Colon (tissue), 2 donors: Measurements from ENCODE around the gene TTF2.

Experiments used
- FAIRE-seq: peaks from 2 replicates; lab custom pipeline; 2012; peaks lifted over from hg19 to GRCh38; lab: Jason Lieb, UNC
- donor health status: control.
- donor health status: control.

TTF2 gene

DNA sequence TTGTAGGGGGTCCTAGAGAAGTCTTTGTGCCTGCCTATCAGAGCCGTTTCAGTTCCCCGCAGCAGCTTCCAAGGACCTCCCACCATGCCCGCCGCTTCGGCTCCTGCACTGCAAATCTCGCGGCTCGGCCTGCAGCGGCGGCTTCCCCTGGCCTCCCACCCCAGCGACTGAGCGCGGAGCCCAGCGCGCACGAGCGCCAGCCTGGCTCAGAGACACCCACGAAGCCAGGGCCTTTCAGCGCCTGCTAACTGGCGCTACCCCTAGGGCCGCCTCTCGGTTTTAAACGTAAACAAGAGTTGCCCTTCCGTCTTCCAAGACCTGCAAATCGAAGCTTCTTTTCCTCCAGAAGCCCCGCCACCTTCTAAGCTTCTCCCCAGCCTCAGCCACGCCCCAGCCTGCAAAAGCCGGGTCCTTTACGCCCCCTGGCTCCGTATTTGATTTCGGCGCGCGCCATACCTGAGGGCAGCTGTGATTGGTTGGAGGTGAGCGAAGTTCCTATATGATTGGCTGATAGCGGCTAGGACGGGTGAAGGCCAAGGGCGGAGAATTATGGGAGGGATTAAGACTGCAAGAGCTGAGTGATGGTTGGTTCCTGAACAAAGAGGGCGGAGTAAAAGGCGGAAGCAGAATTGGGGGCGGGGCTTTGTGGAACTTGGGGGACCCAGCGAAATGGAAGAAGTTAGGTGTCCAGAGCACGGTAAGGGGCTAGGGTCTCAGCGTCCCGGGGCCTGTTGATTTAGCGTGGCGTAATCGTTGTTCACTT is at the start of gene TTF2:
TSS of gene TTF2 (plus strand) at position 649 of the 763 bp plus-strand sequence. CDS start at position 670, 21 bp downstream.
- FAIRE-seq, result peak; percentile 80

DNA sequence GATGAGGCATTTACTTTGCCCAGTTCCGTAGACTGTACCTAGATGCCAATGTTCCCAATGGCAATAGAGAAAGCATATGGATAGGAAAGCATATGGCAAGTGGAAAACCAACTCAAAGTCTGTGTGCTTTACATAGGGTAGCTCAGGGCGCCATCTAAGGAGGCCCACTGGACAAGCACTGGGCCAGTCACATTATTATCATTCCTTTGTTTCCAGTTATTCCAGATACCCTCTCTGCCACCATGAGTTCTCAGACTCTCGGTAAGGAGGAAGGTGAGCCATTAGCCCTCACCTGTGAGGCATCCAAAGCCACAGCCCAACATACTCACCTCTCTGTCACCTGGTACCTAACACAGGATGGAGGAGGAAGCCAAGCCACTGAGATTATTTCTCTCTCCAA is 48.8 kb upstream of the TTF2 start:
- no peak for FAIRE-seq

DNA sequence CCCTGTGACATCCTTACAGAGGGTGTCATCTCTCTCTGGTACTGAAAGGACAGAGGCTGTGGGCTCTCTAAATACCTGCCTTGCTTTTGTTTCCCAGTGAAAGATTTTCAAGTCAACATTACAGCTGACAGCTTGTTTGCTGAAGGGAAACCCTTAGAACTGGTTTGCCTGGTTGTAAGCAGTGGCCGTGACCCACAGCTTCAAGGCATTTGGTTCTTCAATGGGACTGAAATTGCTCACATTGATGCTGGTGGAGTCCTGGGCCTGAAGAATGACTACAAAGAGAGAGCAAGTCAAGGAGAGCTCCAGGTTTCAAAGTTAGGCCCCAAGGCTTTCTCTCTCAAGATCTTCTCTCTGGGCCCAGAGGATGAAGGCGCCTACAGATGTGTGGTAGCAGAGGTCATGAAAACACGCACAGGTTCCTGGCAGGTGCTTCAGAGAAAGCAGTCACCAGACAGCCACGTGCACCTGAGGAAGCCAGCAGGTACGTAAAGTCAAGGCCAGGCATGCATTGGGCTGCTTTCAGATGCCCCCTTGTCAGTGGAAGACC is 46.7 kb upstream of the TTF2 start:
- no peak for FAIRE-seq

DNA sequence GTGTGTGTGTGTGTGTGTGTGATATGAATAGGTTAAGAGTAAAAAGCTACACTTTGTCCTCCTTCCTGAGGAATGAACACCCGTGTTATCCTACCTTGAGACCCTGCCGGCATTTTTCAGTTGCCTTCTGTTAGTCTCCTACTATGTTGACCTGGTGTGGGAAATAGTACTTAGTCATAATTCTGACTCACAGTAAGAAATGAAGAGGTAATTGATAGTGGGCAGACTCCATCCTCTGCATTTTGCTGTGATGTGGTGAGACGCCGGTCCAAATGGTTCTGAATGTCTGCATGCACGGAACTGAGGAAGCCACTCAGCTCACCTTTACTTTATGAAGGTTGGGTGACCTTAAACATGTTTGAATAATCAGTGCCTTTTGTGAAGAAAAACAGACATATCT is 45.9 kb upstream of the TTF2 start:
- FAIRE-seq, result no peak

DNA sequence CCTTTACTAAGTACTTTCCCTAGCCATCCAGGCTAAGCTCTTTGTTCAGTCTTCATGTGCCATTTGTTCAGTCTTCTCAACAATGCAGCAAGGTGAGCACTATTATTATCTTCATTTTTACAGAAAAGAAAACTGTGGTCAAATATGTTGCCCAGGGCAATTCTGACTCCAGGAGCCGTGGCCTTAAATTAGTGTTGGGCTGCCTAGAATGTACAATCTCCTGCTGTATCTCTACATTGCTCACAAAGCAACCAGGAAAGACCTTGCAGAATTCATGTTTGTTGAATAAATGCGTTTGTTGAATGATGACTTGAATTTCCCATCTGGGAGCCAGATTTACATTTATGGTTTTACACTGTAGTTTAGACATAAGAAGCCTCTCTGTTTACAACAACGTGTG is 44.4 kb upstream of the TTF2 start:
- FAIRE-seq, result no peak

DNA sequence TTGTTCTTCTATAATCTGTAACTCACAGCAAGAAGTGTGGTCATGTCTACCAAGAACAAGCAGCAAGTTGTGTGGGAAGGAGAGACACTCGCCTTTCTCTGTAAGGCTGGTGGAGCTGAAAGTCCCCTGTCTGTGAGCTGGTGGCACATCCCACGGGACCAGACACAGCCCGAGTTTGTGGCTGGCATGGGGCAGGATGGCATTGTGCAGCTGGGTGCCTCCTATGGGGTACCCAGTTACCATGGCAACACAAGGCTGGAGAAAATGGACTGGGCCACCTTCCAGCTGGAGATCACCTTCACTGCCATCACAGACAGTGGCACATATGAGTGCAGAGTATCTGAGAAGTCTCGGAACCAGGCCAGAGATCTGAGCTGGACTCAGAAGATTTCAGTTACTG is 43.1 kb upstream of the TTF2 start:
- no peak for FAIRE-seq

DNA sequence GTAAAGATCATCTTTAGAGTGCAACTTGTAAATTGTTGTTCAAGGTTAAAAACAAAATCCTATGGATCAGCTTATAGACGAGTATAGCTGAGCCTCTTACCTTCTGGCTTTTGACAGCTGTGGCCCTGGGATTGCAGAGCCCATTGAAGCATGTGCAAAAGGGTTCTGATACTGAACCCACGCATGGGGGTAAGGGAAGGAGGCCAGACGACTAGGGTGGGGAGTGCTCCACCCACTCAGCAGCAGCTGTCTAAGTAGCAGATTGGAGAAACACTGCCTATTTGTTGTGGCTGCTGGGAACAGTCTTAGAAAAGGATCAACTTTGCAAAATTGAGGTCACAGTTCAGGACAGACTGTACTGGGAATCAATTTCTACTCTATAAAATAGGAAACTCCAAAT is 42.5 kb upstream of the TTF2 start:
- no peak for FAIRE-seq

DNA sequence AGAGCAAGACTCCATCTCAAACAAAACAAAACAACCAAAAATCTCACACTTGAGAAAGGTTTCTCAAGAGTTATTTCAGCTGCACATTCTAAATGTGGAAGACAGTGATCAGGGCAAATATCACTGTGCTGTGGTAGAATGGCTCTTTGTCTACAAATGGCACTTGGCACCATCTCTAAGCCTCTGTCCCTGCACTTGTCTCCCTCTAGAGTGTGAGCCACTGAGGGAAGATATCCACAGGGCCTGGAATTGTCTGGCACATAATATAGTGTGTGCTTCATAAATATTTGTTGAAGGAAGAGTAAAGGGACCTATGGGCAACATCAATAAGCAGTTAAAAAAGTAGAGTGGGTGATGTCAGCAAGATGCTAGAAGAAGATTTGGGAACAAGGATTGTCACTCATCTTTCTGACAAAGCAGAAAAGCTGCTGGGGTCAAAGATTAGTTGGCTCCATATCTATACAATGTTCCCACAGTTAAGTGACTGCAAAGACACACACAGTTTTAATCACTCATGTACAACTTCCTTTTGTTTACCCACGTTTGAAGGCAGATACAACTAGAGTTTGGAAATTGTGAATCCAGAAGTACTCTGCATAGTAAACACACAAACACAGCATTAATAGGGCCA is 39.5 kb upstream of the TTF2 start:
- no peak for FAIRE-seq

DNA sequence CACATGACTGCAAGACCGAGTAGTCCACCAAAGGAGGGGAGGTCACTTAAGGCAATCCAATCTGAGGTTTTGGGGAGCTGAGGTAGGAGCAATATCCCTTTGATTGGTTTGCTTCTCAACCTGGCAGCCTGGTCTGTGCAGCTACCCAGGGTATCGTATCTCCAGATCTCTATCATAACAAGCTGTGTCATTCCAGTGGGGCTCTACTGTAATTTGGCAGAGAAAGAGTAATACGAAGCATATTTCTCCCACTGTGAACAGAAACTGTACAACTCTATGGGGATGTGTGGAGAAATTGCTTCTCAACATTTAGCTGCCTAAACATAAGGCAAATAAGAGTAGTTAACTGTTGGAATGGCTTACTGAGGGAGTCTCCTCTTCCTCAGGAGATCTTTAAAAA is 38.0 kb upstream of the TTF2 start:
- FAIRE-seq, result no peak

DNA sequence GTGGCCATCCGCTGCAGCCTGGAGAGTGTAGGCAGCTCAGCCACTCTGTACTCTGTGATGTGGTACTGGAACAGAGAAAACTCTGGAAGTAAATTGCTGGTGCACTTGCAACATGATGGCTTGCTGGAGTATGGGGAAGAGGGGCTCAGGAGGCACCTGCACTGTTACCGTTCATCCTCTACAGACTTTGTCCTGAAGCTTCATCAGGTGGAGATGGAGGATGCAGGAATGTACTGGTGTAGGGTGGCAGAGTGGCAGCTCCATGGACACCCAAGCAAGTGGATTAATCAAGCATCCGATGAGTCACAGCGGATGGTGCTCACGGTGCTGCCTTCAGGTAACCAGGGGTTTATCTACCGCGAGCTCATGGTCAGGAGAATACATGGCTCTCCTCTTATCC is 34.6 kb upstream of the TTF2 start:
- no peak for FAIRE-seq

DNA sequence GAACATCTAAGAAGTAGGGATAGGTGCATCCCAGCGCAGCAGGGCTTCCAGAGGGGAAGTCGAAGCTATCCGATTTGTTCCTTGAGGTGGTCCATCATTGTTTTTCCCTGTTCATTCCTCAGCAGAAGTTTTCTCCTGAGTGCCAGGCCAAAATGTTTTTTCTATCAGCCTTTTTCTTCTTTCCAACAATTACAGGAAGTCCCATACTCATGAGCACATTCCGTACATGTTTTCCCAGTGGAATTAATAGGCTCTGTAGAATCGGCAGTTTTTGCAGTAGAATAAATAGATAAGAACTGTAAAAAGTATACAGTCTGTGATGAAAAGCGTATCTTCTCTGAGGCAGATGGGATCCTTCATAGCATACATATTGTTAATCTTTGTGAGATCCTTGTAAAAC is 33.8 kb upstream of the TTF2 start:
- no peak for FAIRE-seq

DNA sequence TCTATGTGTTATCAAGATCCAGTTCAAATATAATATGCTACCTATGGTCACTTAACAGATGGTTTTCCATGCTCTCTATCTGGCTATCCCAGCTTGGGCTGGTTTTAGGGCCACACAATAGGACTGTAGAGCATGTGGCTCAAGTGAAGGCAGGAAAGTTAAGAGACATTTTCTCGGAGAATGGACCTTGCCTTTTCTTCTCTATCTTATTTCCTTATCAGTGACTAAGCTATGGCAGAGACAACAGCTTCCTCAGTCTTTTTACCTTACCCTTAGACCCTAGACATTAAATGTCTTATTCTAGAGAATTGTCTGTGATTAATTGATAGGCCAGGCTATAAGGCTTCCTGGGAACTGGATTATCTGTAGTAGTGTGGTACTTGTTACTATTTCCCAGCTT is 30.4 kb upstream of the TTF2 start:
- FAIRE-seq, result no peak

DNA sequence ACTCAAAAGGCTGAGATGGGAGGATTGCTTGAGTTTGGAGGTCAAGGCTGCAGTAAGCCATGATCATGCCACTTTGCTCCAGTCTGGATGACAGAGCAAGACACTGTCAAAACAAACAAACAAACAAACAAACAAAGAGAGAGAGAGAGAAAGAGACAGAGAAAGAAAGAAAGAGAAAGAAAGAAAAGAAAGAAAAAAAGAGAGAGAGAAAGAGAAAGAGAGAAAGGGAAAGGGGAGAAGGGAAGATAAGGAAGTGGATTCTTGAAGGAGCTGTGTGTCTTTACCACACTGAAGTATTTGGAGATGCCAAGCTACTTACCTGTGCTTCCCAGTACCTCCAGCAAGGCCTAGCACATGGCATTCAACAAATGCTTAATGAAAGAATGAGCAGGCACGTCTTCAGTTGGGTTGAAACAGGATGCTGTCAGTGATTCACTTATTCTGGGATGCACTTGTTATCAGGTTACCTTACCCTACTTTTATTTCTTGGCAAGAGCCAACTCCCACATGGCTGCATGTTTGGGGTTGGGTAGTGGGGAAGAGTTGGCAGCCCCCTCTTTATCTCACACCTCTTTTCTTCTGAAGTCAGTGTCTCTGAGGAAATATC is 29.8 kb upstream of the TTF2 start:
- no peak for FAIRE-seq

DNA sequence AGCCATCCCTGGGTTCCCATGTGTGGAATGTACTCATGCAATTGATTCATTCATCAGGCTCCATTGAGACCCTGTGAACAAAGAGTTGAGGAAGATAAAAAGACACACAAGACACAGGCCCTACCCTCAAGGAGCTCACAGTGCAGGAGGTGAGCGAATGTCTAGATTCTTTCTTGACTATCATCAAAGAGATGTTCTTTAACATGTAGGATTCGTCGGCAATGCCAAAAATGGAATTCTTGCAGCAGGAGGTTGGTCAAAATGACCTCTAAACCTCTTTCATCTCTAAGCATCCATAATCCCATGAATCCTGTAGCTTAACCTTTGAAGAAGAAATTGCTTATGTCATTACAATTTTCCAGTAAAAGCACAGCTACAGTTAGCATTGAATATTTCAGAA is 27.9 kb upstream of the TTF2 start:
- FAIRE-seq, result no peak

DNA sequence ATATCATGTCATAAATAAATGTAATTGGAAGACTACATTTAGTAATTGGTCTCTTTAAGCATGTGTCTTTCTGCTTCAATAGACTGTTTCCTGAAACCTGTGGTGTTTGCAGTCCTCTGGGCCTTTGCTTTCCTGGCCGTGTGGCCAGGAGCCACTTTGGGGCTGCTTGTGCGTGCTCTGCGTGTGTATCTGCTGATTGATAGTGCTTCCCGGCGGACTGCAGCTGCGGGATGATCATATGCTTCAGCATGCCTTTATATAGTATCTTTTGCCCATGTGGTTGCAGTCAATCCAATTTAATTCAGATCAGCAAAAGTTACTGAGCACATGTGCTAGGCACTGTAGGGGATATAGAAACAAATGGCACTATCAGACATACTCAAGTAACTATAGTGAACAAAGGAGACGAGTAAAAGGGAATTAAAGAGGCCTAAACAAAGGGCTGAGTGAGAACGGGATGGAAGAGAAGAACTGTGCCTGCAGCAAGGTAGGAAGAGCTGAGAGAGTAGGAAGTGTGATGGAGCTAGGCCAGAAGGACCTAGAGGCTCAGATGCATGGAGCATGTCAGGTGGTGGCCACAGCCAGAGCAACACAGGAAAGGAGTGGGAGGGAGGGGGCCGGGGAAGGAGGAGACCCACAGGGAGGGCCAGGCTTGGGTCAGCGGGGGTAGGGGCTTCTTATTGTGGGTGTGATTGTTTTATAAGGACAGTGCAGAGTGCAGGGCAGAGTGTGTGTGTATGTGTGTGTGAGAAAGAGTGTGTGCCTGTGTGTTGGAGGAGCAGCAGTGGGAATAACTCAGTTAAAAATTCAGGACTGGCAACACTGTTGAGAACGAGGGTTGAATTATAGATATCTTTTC is 27.2 kb upstream of the TTF2 start:
- no peak for FAIRE-seq

DNA sequence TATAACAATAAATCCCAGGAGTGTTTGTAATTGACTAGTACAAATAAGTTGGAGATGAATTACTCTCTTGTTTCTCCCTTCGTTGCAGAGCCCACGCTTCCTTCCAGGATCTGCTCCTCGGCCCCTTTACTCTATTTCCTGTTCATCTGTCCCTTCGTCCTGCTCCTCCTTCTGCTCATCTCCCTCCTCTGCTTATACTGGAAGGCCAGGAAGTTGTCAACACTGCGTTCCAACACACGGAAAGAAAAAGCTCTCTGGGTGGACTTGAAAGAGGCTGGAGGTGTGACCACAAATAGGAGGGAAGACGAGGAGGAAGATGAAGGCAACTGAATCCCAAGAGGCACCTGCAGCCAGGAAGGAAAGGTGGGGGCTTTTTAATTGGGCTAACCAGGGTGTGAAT is 26.4 kb upstream of the TTF2 start:
- FAIRE-seq, result no peak

DNA sequence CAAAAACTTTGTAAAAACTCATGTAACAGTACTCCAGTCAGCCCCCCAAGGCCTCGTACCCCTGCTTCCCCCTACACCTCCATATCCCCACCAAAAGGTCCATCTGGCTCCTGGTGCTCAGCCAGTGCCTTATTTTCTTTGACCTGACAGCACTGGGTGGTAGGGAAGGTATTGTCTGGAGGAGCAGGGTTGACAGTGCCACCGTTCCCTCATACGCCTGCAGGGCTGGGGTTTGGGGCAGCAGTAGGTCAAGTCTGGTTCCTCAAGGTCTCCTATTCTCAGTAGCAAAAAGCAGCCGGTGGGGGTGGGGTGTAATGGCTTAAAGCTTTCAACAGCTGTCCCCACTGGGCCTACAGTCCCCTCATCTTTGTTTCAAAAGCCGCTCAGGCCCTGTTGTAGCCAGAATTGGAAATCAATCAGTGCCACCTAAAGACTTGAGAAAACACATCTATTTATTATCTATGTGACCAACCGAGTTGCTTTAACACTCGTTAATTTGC is 25.3 kb upstream of the TTF2 start:
- no peak for FAIRE-seq

DNA sequence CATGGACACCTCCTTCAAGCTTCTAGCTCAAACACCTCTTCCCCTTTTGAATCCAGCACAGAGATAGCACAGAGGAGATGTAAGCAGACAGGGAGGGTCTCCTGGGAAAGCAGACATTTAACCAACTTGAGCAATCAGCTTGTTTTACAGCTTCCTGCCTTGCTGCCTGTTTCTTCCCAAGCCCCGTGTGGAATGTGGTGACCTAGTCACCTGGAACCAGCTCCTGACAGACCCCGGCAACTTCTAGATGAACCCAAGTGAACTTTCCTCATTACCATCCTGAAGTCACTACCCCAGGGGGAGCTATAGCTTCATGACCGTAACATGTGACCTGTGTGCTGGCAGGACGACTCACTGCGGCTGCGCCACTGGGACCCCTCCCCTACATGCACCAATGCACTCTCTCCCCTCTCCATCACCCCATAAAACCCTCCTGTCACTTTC is 24.1 kb upstream of the TTF2 start:
- no peak for FAIRE-seq

DNA sequence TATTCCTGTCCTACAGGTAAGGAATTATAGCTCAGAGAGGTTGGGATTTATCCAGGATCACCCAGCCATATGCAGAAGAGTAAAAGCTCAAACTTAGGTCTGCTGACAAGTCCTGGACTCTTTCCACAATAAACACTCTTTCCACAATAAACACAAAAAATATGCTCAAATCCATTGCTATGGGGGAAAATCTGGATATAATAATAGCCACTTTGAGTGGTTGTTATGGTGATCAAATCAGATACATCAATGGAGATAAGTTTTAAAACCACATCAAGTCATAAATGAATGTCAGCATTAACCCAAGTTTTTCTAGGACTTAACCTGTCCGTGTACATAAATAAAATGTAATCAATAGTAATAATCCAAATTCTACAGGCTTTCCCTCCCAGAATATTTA is 22.3 kb upstream of the TTF2 start:
- FAIRE-seq, result no peak

DNA sequence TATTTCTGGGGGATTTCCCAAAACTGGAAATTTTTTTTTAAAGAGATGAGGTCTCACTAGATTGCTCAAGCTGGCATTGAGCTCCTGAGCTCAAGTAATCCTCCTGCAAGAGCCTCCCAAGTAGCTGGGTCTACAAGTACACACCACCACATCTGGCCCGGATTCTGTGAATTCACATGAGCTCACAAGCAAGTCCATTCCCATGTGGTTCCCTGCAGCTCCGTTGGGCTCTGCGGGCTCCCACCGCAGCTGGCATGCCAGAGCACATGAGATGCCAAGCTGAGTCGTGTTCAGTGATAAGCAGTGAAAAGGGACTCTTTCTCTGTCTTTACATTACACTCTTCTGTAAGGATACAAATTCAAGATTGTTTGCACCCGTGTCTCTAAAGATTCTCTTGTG is 21.9 kb upstream of the TTF2 start:
- FAIRE-seq, result no peak

DNA sequence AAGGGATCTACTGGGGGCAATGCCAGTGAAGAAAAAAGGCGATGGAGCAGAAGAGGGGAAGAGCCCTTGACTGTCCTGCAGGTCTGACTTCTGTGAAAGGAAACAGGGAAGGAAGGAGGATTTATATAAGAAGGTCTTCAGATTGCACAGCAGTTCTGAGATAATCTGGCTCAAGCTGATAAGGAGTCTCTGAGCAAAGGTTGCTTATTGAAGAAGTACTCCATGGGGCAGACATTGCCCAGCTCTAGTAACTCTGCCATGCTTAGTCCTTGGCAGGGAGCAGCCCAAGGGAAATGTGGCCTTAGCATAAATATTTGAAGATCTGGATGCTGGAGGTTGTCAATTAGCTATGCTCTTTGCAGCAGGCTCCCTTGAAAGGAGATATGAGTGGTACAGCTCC is 15.9 kb upstream of the TTF2 start:
- FAIRE-seq, result no peak

DNA sequence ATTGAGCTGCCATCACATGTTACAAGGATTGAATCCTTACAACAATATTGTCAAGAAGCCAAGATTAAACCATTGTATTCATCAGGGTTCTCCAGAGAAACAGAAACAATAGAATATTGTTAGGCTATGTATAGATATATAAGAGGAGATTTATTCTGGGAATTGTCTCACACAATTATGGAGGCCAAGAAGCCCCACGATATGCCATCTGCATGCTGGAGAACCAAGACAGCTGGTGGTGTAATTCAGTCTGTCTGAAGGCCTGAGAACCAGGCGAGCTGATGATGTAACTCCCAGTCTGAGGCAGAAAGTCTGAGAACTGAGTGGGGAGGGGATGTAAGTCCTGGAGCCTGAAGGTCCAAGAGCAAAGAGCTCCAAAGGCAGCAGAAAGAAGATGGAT is 14.5 kb upstream of the TTF2 start:
- no peak for FAIRE-seq
